HPDE6-E6E7 (cell line): ENCODE measurements around the gene ARHGEF40.

ENCODE experiments used
- DNase-seq: peaks from one replicate; pipeline ENCODE4 v3.0.0; 2011; ENCODE audit warnings: missing footprints; ENCODE audit errors: extremely low spot score

Gene ARHGEF40

GRCh38 chr14:21059842-21060613 lies 10.1 kb upstream of the ARHGEF40 start:
- DNase-seq = no peak

DNA sequence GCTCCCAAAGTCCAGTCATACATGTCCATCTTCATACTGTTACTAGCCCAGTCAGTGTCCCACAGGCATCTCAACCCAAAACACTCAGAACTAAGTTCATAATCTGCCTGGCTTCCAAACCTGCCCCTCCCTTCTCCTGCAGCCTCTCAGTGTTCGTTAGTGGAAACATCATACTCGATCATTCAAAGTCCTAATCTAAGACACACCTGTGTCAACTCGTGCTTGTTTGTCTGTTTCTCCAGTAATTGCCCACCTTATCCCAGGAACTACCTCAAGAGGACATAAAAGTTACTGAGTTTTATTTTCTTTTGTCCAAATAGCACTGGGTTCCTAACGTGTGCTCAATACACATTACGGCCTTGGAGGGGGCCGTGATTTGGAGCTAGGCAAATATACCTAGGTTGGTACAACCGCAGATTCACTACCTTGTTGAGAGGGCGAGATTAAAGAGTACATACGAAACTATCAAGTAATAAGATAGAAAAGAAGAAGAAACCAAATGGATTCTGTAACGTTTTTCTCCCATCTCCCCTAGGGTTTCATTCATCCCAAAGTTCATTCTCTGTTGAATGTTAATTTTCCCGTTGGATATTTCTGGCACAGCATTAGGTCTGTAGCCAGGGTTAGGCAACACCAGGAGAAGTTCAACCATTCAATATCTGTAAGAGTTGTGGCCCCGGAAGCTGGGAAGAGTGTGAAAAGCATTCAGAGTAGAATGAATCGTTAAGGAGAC lies 9.3 kb upstream of the ARHGEF40 start:
- no peak for DNase-seq

- DNase-seq = no peak
Observed at GRCh38 chr14:21061347-21061668, 8.8 kb upstream of the ARHGEF40 start.

GRCh38 chr14:21063479-21063878 lies 6.6 kb upstream of the ARHGEF40 start:
- DNase-seq = no peak

- DNase-seq = no peak
Observed at GRCh38 chr14:21066882-21067502, 3.1 kb upstream of the ARHGEF40 start.

GRCh38 chr14:21068521-21069387 lies 1.4 kb upstream of the ARHGEF40 start:
- DNase-seq = peak; percentile 72

- no peak for DNase-seq
Observed at GRCh38 chr14:21069388-21070082, 569 bp upstream of the ARHGEF40 start.

GRCh38 chr14:21070610-21071224 lies 613 bp downstream of the ARHGEF40 start:
- no peak for DNase-seq

GRCh38 chr14:21071225-21072030 lies 1.3 kb downstream of the ARHGEF40 start:
- peak; percentile 59 for DNase-seq

- no peak for DNase-seq
Observed at GRCh38 chr14:21072031-21072473, 1.9 kb downstream of the ARHGEF40 start.

DNA sequence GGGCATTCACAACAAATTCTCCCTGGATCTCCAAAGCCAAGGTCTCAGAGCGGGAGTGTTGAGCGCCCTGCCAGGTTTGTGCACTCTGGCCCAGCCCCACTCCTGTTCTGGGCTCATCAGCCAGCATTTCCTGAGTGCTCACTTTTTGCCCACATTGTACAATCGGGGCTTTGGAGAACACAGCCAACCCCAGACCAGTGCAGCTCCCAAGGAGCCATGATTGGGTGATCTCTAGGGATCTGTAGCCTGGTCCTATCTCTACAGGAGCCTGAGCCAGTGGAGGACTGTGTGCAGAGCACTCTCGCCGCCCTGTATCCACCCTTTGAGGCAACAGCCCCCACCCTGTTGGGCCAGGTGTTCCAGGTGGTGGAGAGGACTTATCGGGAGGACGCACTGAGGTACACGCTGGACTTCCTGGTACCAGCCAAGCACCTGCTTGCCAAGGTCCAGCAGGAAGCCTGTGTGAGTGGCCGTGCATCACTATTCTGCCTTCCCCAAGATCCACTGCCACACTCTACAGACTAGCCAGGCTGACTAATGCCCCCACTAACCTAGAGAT lies 2.8 kb downstream of the ARHGEF40 start:
- no peak for DNase-seq

DNA sequence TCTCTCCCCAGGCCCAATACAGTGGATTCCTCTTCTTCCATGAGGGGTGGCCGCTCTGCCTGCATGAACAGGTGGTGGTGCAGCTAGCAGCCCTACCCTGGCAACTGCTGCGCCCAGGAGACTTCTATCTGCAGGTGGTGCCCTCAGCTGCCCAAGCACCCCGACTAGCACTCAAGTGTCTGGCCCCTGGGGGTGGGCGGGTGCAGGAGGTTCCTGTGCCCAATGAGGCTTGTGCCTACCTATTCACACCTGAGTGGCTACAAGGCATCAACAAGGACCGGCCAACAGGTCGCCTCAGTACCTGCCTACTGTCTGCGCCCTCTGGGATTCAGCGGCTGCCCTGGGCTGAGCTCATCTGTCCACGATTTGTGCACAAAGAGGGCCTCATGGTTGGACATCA lies 3.8 kb downstream of the ARHGEF40 start:
- DNase-seq = no peak

DNA sequence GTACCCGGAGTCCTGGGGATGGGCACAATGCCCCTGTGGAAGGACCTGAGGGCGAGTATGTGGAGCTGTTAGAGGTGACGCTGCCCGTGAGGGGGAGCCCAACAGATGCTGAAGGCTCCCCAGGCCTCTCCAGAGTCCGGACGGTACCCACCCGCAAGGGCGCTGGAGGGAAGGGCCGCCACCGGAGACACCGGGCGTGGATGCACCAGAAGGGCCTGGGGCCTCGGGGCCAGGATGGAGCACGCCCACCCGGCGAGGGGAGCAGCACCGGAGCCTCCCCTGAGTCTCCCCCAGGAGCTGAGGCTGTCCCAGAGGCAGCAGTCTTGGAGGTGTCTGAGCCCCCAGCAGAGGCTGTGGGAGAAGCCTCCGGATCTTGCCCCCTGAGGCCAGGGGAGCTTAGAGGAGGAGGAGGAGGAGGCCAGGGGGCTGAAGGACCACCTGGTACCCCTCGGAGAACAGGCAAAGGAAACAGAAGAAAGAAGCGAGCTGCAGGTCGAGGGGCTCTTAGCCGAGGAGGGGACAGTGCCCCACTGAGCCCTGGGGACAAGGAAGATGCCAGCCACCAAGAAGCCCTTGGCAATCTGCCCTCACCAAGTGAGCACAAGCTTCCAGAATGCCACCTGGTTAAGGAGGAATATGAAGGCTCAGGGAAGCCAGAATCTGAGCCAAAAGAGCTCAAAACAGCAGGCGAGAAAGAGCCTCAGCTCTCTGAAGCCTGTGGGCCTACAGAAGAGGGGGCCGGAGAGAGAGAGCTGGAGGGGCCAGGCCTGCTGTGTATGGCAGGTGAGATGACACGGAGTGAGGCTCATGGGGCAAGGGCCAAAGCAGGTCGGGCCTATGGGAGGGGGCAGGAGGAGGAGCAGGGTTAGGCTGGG lies 4.5 kb downstream of the ARHGEF40 start:
- DNase-seq = no peak

GRCh38 chr14:21075719-21076437 lies 5.8 kb downstream of the ARHGEF40 start:
- DNase-seq = no peak

- no peak for DNase-seq
Observed at GRCh38 chr14:21077672-21078071, 7.6 kb downstream of the ARHGEF40 start.

GRCh38 chr14:21078287-21078686 lies 8.2 kb downstream of the ARHGEF40 start:
- no peak for DNase-seq

DNA sequence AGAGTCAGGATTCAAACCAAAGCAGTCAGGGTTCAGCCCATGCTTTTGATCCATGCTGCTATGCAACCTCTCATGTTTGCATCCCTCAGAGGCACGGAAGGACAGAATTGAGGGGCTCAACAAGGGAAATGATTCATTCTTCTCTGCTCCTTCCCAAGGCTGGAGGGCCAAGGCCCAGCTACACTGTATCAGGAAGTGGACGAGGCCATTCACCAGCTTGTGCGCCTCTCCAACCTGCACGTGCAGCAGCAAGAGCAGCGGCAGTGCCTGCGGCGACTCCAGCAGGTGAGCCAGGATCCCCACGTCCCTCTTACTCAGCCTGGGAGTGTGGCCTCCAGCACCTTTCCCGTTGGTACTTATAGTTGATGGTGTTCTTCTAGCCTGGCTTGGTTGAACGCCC lies 8.6 kb downstream of the ARHGEF40 start:
- no peak for DNase-seq
